Activated CD4-positive, alpha-beta T cell treated with anti-CD3 and anti-CD28 coated beads, Interleukin-2, amount 10 ng/mL, durations not matched to agents 24 days and 14 days (primary cell): ENCODE results near the gene ZFHX3. TPM values are rescaled to one million over a fixed set of nuclear protein-coding genes. Genes with fewer than 3 reads are reported as not detected.

Experiments
- DNase-seq: peaks from one replicate; pipeline ENCODE4 v3.0.0; 2022
- H3K27ac Mint-ChIP-seq: one replicate; pipeline ENCODE4 v1.8.0; 2022; ENCODE audit warnings: mild to moderate bottlenecking, mixed read lengths
- H3K27me3 Mint-ChIP-seq: one replicate; pipeline ENCODE4 v1.8.0; 2022; ENCODE audit warnings: mixed read lengths
- H3K36me3 Mint-ChIP-seq: one replicate; pipeline ENCODE4 v1.8.0; 2022; ENCODE audit warnings: low read depth, mild to moderate bottlenecking, mixed read lengths
- H3K4me1 Mint-ChIP-seq: one replicate; pipeline ENCODE4 v1.8.0; 2021; ENCODE audit warnings: mixed read lengths
- H3K4me3 Mint-ChIP-seq: one replicate; pipeline ENCODE4 v1.8.0; 2022; ENCODE audit warnings: mild to moderate bottlenecking, moderate library complexity, mixed read lengths
- H3K9me3 Mint-ChIP-seq: one replicate; pipeline ENCODE4 v1.8.0; 2021; ENCODE audit warnings: mixed read lengths
- intact Hi-C: fragments of 100-400 bp; cut with micrococcal nuclease; formaldehyde crosslinking; loops from one replicate; pipeline ENCODE4 v1.15.1; 2023
- total RNA-seq: library from RNA; stranded (reverse); gene quantifications from 2 replicates; pipeline ENCODE4 v1.2.3, GENCODE V29; 2022

Gene ZFHX3
- total RNA-seq, 1 donor from 2014 or later: 0.49 TPM

DNA sequence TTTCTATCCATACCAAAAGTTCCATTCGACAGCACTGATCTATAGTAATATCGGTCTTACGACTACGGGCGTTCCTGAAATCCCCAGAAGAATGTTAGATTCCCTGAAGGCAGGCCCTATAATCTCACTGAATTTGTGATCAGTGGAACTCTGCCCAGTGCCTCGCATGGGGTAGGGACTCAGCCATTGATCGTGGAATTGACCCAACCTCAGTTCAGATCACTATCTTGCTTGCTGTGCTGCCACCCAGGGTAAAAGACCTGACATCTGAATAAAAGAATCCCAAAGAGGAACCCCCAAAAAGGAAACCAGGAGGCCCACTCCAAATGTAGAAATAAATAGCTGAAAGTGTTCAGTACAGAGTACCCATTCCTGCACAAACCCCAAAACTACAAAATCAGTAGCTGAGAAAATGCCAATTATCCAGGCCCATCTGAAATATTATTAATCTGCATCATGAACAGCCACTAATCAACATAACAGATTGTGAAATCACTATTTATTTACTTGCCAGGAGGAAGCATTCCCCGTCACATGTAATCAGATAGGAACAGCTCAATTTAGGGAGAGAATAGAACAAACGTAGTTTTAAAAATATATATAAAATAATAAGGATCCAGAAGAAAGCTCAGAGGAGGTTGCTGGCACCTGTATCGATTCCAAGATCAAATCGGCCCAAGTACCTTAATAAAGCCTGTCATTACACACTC is 221.9 kb downstream of the ZFHX3 start:
- no peak for DNase-seq
- no peak overlapping the region for H3K27ac Mint-ChIP-seq
- H3K4me3 Mint-ChIP-seq: no peak overlapping the region
- H3K4me1 Mint-ChIP-seq: no peaks in the 10 kb centered on the region
- H3K36me3 Mint-ChIP-seq: no peaks in the 10 kb centered on the region
- no peaks in the 10 kb centered on the region for H3K9me3 Mint-ChIP-seq
- intact Hi-C loops: no loop called here
- H3K27me3 Mint-ChIP-seq: no peaks in the 10 kb centered on the region

DNA sequence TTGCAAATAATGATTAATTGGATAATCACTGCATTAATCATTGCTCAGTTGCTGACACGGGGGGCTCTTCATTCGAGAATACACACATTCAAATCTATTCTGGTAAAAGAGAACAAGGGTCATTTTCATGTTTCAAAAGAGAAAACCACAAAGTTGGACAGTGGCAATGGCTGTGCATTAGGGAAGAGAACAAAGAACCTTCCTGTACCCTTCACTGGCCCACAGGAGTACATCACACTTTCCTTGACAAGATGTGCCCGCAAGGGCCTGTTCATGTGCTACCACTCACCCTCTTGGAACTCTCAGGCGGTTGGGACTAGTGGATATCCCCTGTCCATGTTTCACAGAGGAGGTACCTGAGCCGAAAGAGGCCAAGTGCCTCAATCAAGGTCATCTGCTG is 223.2 kb downstream of the ZFHX3 start:
- H3K27me3 Mint-ChIP-seq: no peaks in the 10 kb centered on the region
- no peaks in the 10 kb centered on the region for H3K4me1 Mint-ChIP-seq
- intact Hi-C loops: no loop called here
- DNase-seq: no peak
- no peaks in the 10 kb centered on the region for H3K9me3 Mint-ChIP-seq
- no peak overlapping the region for H3K4me3 Mint-ChIP-seq
- no peaks in the 10 kb centered on the region for H3K36me3 Mint-ChIP-seq
- H3K27ac Mint-ChIP-seq: no peak overlapping the region

DNA sequence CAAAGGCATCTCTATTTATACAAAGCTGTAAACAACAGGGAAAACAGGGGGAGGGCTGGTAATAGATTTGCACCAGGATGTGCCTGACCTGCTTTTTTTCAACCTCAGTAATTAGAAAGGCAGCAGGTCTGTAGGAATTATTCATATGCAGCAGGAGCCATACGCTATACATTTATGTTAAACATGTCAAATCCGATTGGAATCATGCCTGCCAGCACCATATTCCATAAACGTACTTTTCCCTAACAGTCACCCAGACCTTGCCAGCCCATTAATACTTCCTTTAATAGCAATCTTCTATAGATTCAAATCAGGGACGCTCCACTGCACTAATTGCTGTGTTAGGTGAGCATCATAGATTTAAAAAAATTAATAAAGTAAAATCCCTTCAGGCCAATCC is 223.9 kb downstream of the ZFHX3 start:
- H3K27me3 Mint-ChIP-seq: no peaks in the 10 kb centered on the region
- H3K4me1 Mint-ChIP-seq: no peaks in the 10 kb centered on the region
- intact Hi-C loops: no loop called here
- no peak for DNase-seq
- no peaks in the 10 kb centered on the region for H3K36me3 Mint-ChIP-seq
- H3K27ac Mint-ChIP-seq: no peak overlapping the region
- H3K9me3 Mint-ChIP-seq: no peaks in the 10 kb centered on the region
- H3K4me3 Mint-ChIP-seq: no peak overlapping the region

DNA sequence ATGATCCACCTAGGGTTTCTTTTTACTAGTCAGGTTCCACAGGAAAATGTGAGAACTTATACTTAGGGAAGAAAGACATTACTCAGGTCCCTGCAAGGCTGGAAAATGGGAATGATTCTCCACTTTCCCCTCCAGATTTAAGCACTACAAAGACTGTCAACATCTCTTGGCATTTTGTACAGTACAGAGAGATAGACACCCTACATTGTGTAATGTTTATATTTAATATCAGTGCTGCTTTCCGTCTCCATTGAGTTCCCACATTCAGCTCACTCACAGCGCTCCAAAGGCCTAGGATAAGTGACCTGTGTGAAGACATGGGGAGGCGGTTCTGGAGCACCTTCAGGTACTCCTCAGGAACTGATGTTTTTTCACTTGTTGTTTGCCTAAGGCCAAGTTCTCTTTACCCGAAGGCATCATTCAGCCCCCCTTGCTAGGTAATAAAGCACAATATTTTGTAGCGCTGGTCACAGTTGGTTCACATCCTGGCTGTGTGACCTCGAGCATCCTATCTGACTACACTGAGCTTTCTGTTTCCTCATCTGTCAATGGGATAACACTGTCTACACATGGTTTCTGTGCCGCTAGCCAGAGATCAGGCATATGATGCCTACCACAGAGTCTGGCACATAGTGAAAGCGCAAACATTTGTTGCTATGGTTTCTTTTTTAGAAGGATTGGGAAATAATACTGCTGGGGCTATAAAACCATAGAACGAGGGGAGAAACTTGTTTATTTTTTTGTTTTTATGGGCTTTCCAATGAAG is 226.6 kb downstream of the ZFHX3 start:
- H3K9me3 Mint-ChIP-seq: no peaks in the 10 kb centered on the region
- intact Hi-C loops: no loop called here
- H3K4me3 Mint-ChIP-seq: no peak overlapping the region
- no peak for DNase-seq
- H3K27ac Mint-ChIP-seq: no peak overlapping the region
- H3K36me3 Mint-ChIP-seq: no peaks in the 10 kb centered on the region
- peaks cover 4% of the 10 kb centered on the region for H3K27me3 Mint-ChIP-seq
- no peaks in the 10 kb centered on the region for H3K4me1 Mint-ChIP-seq

DNA sequence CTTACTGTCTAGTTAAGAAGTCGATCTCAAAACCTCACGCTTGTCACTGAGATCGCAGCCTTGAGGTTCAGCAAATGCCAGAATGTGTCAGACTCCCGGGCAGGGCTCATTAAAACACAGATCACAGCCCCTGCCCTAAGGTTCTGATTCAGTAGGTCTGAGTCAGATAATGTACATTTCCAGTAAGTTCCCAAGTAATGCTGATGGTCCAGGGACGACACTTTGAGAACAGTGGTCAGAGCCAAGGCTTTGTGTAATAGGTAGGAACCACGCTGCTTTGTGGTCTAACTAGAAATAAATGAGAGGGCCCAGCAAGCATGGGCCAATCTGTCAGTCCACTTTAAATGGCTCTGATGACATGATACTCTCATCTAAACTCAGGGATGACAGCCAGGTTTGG is 228.6 kb downstream of the ZFHX3 start:
- H3K9me3 Mint-ChIP-seq: no peaks in the 10 kb centered on the region
- DNase-seq: no peak
- H3K4me3 Mint-ChIP-seq: no peak overlapping the region
- peaks cover 6% of the 10 kb centered on the region for H3K27me3 Mint-ChIP-seq
- intact Hi-C loops: no loop called here
- no peak overlapping the region for H3K27ac Mint-ChIP-seq
- H3K36me3 Mint-ChIP-seq: no peaks in the 10 kb centered on the region
- H3K4me1 Mint-ChIP-seq: no peaks in the 10 kb centered on the region

DNA sequence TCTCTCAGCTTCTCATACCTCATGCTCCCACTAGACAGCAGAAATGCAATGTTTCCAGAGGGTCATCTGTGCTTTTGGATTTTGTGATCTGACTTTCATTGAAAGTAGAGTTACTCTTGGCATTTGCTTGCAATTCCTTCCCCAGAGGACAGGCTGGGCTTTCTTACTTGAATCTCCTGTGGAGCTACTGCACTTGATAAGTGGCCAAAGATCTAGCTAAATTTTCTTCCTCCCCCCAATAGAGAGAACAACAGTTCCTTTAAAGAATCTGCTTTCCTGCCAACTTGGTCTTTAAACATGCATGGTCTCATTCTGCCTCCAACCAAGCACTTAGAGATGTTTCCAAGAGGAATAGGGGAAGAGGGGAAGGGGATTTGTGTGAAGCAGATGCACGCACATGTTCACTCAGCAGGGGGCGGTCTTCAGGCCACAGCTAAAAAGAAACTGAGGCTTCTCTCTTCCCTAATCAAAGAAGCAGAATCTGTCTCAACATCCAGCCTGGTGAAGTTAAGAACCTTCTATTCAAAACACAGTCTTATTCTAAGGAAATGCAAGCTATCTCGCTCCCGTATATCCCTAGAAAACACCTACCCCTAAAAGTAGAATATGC is 229.6 kb downstream of the ZFHX3 start:
- intact Hi-C loops: no loop called here
- H3K27ac Mint-ChIP-seq: no peak overlapping the region
- H3K36me3 Mint-ChIP-seq: no peaks in the 10 kb centered on the region

DNA sequence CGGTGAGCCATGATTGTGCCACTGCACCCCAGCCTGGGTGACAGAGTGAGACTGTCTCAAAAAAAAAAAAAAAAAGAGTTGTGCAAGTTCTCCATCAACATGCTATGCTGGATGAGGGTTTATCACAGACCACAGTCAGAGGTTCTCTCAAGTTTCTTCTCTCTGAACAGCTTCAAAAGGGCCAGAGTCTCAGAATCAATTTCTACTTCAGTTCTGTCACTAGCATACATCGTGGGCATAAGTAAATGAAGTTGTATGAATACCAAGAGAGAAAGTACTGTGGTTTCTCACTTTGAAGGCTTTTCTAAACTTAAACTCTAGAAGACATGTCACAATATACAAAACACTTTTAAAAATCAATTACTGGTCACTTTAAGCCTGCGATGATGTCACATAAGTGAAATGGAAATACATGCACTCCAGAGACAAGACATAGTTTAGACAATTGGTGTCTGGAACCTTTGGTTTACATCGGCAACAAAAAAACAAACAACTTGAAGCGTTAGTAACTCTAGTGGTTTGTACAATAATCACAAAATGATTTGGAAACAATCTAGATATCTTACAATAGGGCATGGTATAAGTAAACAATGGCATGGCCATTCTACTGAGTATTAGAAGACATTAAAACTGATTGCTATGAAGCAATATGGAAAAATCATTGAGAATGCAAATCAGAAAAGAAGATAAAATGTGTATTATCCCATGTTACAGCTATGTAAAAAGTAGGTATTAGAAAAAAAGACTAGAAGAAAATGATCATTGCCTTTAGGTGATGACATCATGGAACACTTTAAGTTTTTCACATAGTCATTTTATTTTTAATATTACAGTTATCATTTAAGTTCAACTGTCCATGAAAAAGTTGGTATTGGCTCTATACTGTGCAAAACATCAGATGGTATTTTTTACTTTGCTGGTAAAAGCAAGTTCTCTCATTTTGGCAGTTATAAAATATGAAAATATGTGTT is 232.3 kb downstream of the ZFHX3 start:
- no peaks in the 10 kb centered on the region for H3K36me3 Mint-ChIP-seq
- intact Hi-C loops: no loop called here
- H3K4me1 Mint-ChIP-seq: no peaks in the 10 kb centered on the region
- no peaks in the 10 kb centered on the region for H3K9me3 Mint-ChIP-seq
- no peak overlapping the region for H3K27ac Mint-ChIP-seq
- H3K4me3 Mint-ChIP-seq: no peak overlapping the region
- DNase-seq: no peak
- H3K27me3 Mint-ChIP-seq: peaks cover 6% of the 10 kb centered on the region

More for the DNA sequence above, 229.6 kb downstream of the ZFHX3 start:
- Mint-ChIP-seq H3K9me3 (no peaks in the 10 kb centered on the region), H3K4me1 (no peaks in the 10 kb centered on the region), H3K27me3 (peaks cover 6% of the 10 kb centered on the region), H3K4me3 (no peak overlapping the region)
- DNase-seq: no peak

DNA sequence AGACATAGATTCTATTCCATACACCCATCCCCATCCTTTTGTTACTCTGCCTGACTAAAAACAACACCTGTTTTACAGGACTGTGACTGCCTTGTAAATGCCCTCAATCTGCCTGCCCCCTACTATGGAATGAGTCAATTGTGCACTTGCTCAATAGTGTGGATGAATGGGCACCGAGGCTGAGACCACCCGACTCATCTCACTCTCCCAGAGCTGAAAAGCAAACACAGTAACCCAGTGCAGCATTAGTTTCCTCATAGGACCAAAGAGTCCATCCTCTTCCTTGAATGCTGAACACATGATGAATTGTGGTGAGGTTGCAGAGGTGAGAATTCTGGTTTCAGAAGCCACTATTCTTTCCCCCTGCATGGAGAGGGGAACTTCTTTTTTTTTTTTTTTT is 233.7 kb downstream of the ZFHX3 start:
- no peak for DNase-seq
- H3K36me3 Mint-ChIP-seq: no peaks in the 10 kb centered on the region
- intact Hi-C loops: no loop called here
- no peaks in the 10 kb centered on the region for H3K9me3 Mint-ChIP-seq
- no peak overlapping the region for H3K4me3 Mint-ChIP-seq
- H3K4me1 Mint-ChIP-seq: no peaks in the 10 kb centered on the region
- no peak overlapping the region for H3K27ac Mint-ChIP-seq
- peaks cover 6% of the 10 kb centered on the region for H3K27me3 Mint-ChIP-seq

- no peak overlapping the region for H3K27ac Mint-ChIP-seq
- H3K27me3 Mint-ChIP-seq: peaks cover 4% of the 10 kb centered on the region
- no peak for DNase-seq
- no peak overlapping the region for H3K4me3 Mint-ChIP-seq
- no peaks in the 10 kb centered on the region for H3K36me3 Mint-ChIP-seq
- H3K9me3 Mint-ChIP-seq: no peaks in the 10 kb centered on the region
- no peaks in the 10 kb centered on the region for H3K4me1 Mint-ChIP-seq
- intact Hi-C loops: no loop called here
Measured at GRCh38 chr16:72812672-72813071, 235.3 kb downstream of the ZFHX3 start.

GRCh38 chr16:72811876-72812275 is 236.1 kb downstream of the ZFHX3 start:
- no peak for DNase-seq
- intact Hi-C loops: no loop called here
- no peak overlapping the region for H3K4me3 Mint-ChIP-seq
- H3K27me3 Mint-ChIP-seq: peaks cover 2% of the 10 kb centered on the region
- no peak overlapping the region for H3K27ac Mint-ChIP-seq
- no peaks in the 10 kb centered on the region for H3K4me1 Mint-ChIP-seq
- no peaks in the 10 kb centered on the region for H3K9me3 Mint-ChIP-seq
- H3K36me3 Mint-ChIP-seq: no peaks in the 10 kb centered on the region

DNA sequence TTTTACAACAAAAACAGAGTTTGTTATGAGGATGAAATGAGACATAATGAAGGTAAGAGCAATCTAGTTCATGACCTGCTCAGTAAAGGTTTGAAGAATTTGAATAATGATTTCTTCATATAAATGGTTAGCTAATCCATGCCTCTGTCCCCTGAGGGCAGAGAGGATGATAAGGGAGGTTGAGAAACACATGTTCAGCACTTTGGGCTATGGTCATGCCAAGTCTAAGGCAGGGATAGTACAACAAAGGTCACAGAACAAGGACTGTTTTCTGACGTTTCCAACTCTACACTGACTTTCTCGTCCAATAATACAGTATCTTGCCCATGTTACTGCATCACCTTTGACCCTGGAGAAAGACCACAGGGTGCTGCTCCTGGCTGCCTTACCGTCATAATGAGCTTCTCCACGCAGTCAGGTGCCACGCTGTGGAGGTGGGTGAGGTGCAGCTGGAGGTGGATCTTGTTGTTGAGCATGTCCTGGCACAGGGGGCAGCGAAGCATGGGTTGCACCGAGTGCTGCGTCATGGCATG is 236.7 kb downstream of the ZFHX3 start:
- H3K9me3 Mint-ChIP-seq: no peaks in the 10 kb centered on the region
- intact Hi-C loops: no loop called here
- no peak for DNase-seq
- H3K27ac Mint-ChIP-seq: no peak overlapping the region
- peaks cover 2% of the 10 kb centered on the region for H3K27me3 Mint-ChIP-seq
- no peaks in the 10 kb centered on the region for H3K4me1 Mint-ChIP-seq
- no peaks in the 10 kb centered on the region for H3K36me3 Mint-ChIP-seq
- H3K4me3 Mint-ChIP-seq: no peak overlapping the region

DNA sequence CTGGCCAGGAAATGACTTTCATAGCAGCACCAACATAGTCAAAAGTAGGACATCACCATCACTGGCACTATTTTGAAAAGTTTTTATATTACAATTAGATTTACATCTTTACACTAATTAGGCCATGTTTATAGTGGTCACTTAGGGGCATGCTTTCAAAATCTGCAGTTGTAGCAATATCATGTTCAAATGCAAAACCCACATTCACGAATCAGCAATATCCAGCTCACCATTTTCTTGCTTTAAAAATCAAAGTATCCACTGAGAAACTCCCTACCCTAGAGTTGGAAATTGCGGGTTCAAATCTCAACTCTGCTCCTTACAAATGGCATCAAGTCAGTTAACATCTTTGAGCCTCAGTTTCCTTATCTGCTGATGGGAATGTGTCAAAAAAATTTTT is 237.4 kb downstream of the ZFHX3 start:
- no peak overlapping the region for H3K4me3 Mint-ChIP-seq
- DNase-seq: no peak
- H3K27me3 Mint-ChIP-seq: no peaks in the 10 kb centered on the region
- H3K27ac Mint-ChIP-seq: no peak overlapping the region
- H3K36me3 Mint-ChIP-seq: no peaks in the 10 kb centered on the region
- intact Hi-C loops: no loop called here
- no peaks in the 10 kb centered on the region for H3K9me3 Mint-ChIP-seq
- H3K4me1 Mint-ChIP-seq: no peaks in the 10 kb centered on the region

DNA sequence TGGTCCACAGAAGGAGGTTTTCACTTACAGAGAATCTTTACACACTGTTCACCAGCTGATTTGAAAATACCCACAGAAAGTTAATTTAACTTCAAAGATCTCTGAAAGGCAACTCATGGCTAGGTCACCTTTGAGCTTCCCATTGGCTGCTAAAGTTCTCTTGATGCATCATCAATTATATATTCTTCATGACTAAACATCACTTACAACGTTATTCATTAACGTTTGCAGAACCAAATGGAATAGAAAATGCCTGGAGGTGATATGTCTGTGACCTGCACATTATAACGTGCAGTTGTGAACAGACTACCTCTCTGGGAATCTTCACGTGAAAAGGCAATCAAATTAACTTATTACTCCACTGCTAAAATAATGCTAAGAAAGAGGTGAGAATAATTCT is 238.5 kb downstream of the ZFHX3 start:
- no peak for DNase-seq
- Mint-ChIP-seq H3K9me3 (no peaks in the 10 kb centered on the region), H3K27ac (no peak overlapping the region), H3K4me3 (no peak overlapping the region), H3K27me3 (no peaks in the 10 kb centered on the region), H3K4me1 (no peaks in the 10 kb centered on the region), H3K36me3 (no peaks in the 10 kb centered on the region)
- intact Hi-C loops: no loop called here
